ENCODE data around the gene SNTG2.

Gene SNTG2

DNA sequence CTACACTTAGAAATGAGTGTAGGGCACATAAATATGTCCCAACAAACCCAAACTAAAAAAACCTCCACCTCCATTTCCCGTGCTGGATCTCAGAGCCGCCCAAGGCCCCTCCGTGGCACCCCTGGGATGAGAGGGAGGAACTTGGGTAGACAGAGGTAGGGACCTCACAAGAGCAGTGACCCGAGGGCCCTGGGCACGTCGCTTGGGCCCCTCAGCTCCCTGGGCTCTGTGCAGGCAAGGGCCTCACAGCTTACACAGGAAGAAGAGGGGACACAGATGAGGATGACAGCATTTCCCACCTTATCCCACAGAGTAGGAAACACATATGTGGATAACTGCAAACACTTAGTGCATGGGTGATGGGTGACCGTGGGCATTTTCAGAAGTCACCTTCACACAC is 368.7 kb downstream of the SNTG2 start:
- TF ChIP-seq, protein P1, sequence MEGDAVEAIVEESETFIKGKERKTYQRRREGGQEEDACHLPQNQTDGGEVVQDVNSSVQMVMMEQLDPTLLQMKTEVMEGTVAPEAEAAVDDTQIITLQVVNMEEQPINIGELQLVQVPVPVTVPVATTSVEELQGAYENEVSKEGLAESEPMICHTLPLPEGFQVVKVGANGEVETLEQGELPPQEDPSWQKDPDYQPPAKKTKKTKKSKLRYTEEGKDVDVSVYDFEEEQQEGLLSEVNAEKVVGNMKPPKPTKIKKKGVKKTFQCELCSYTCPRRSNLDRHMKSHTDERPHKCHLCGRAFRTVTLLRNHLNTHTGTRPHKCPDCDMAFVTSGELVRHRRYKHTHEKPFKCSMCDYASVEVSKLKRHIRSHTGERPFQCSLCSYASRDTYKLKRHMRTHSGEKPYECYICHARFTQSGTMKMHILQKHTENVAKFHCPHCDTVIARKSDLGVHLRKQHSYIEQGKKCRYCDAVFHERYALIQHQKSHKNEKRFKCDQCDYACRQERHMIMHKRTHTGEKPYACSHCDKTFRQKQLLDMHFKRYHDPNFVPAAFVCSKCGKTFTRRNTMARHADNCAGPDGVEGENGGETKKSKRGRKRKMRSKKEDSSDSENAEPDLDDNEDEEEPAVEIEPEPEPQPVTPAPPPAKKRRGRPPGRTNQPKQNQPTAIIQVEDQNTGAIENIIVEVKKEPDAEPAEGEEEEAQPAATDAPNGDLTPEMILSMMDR (IDR thresholded peaks at IDR 0.05; ENCODE audit: insufficient read depth, low read depth, low read length, missing control alignments), result no peak
- no peak overlapping the region for H3K4me3 ChIP-seq (ENCODE audit: low read length)
- DNase-seq (ENCODE audit: low read depth), result no peak

DNA sequence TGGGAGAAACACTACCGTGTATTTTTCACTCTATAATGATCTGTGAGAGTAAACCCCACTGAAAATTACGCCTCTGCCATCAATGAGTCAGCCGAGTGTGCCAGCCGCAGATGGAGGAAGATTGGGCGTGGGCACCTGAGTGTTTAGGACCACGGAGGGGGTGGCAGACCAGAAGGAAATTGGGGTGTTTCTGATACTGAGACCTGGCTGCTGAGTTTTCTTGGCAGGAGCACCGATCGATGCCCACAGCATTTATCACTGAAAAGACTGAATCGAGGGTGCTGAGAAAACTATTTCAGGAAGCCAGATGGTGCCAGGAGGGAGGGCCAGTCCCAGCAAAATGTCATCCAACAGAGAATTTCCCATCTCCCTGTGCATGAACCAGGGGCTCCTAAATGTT is 370.7 kb downstream of the SNTG2 start:
- TF ChIP-seq, protein P1 (IDR thresholded peaks at IDR 0.05; ENCODE audit: insufficient read depth, low read depth, low read length, missing control alignments), result no peak
- DNase-seq (ENCODE audit: low read depth), result no peak

GRCh38 chr2:1324884-1325283 is 374.2 kb downstream of the SNTG2 start:
- H3K4me3 ChIP-seq (ENCODE audit: low read length), result no peak overlapping the region
- TF ChIP-seq, protein P1 (IDR thresholded peaks at IDR 0.05; ENCODE audit: insufficient read depth, low read depth, low read length, missing control alignments), result no peak
- DNase-seq (ENCODE audit: low read depth), result no peak

More for the DNA sequence above, 370.7 kb downstream of the SNTG2 start:
- no peak overlapping the region for H3K4me3 ChIP-seq (ENCODE audit: low read length)

- no peak overlapping the region for H3K4me3 ChIP-seq (ENCODE audit: low read length)
- TF ChIP-seq, protein P1 (IDR thresholded peaks at IDR 0.05; ENCODE audit: insufficient read depth, low read depth, low read length, missing control alignments), result no peak
- DNase-seq (ENCODE audit: low read depth), result no peak
Measured at GRCh38 chr2:1328684-1329083, 378.0 kb downstream of the SNTG2 start.

- H3K4me3 ChIP-seq (ENCODE audit: low read length), result no peak overlapping the region
- no peak for DNase-seq (ENCODE audit: low read depth)
- TF ChIP-seq, protein P1 (IDR thresholded peaks at IDR 0.05; ENCODE audit: insufficient read depth, low read depth, low read length, missing control alignments), result no peak
Measured at GRCh38 chr2:1339388-1340140, 388.9 kb downstream of the SNTG2 start.

GRCh38 chr2:1340141-1340512 is 389.5 kb downstream of the SNTG2 start:
- no peak overlapping the region for H3K4me3 ChIP-seq (ENCODE audit: low read length)
- TF ChIP-seq, protein P1 (IDR thresholded peaks at IDR 0.05; ENCODE audit: insufficient read depth, low read depth, low read length, missing control alignments), result no peak
- no peak for DNase-seq (ENCODE audit: low read depth)

All from epithelial cell of esophagus (primary cell).